ENCODE measurements around the gene RIC1. TPM values are rescaled to one million over a fixed set of nuclear protein-coding genes. Genes with fewer than 3 reads are reported as not detected.
"Not testable (repeated sequence)": the region's sequence is repeated elsewhere in the genome, so short reads cannot be mapped to it uniquely, and the experiment has no call there.

The RIC1 gene, protein sequence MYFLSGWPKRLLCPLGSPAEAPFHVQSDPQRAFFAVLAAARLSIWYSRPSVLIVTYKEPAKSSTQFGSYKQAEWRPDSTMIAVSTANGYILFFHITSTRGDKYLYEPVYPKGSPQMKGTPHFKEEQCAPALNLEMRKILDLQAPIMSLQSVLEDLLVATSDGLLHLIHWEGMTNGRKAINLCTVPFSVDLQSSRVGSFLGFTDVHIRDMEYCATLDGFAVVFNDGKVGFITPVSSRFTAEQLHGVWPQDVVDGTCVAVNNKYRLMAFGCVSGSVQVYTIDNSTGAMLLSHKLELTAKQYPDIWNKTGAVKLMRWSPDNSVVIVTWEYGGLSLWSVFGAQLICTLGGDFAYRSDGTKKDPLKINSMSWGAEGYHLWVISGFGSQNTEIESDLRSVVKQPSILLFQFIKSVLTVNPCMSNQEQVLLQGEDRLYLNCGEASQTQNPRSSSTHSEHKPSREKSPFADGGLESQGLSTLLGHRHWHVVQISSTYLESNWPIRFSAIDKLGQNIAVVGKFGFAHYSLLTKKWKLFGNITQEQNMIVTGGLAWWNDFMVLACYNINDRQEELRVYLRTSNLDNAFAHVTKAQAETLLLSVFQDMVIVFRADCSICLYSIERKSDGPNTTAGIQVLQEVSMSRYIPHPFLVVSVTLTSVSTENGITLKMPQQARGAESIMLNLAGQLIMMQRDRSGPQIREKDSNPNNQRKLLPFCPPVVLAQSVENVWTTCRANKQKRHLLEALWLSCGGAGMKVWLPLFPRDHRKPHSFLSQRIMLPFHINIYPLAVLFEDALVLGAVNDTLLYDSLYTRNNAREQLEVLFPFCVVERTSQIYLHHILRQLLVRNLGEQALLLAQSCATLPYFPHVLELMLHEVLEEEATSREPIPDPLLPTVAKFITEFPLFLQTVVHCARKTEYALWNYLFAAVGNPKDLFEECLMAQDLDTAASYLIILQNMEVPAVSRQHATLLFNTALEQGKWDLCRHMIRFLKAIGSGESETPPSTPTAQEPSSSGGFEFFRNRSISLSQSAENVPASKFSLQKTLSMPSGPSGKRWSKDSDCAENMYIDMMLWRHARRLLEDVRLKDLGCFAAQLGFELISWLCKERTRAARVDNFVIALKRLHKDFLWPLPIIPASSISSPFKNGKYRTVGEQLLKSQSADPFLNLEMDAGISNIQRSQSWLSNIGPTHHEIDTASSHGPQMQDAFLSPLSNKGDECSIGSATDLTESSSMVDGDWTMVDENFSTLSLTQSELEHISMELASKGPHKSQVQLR (N-terminal part only)
- polyA plus RNA-seq, result 9.5 TPM

DNA sequence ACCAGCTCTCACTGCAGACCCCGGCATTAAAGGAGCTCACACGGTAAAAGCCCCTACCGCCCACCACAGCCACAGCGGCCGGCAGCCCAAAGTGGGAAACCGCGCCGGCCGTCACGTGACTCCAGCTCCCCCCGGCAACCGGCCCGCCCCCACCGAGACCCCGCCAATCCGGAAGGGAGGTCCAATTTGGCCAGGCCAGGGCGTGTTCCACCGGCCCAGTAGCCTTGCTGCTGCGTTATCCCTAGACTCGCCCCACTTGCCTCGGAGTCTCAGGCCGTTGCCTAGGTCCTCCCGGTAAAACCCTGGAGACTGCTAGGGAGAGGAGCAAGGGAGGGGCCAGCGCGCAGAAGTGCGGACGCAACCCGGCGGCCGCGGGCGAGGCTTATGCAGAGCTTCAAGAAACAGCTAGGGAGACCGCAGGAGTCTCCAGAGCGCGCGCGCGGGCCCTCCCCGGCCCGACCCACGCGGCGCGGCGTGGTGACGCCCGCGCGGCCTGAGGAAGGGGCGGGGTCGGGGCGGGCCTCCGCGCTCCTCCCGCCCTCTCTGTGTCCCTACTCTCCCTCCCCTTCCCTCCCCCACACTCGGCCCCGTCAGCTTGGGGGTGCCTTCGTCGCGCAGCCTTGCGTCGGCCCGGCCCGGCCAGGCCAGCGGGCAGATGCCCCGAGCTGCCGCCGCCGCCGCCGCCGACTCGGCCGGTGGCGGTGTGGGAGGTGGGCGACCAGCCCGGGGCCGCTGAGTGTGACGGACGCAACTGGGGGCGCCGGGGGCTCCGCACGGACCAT lies at the start of gene RIC1:
RIC1 (plus strand) TSS at position 578 of the 782 bp plus-strand sequence; CDS start at position 781, 203 bp downstream.
- H3K36me3 Mint-ChIP-seq, result peaks cover 5% of the 10 kb centered on the region
- H3K4me1 Mint-ChIP-seq, result peaks cover 30 to 54% (median 44%) of the 10 kb centered on the region in 3 donors
- peak within 1 kb of the TSS; percentile 98 to 100 (median 99) for H3K27ac Mint-ChIP-seq
- no peaks in the 10 kb centered on the region for H3K27me3 Mint-ChIP-seq
- H3K4me3 Mint-ChIP-seq, result peak within 1 kb of the TSS; percentile 98 to 100 (median 99)
- no peaks in the 10 kb centered on the region for H3K9me3 Mint-ChIP-seq

DNA sequence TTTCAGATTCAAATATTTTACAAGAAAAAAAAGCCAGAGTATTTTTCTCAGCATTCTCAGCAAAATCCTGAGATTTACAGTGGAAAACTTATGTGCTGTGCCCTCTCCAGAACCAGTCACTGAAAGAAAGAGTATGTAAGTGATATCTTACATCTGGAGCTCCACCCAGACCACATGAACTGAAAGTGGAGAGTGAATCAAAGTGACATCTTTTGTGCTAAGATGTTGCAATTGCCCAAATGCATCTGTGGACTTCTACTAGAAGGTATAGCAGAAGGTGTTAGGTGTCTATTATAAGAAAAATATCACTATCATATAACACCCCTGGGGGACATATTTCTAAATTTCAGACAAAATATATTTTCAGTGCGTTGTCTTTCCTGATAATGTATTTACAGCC lies 49.0 kb upstream of the RIC1 start:
- H3K27me3 Mint-ChIP-seq, result no peaks in the 10 kb centered on the region
- H3K36me3 Mint-ChIP-seq, result peaks cover 3% of the 10 kb centered on the region
- peaks cover 13 to 19% (median 16%) of the 10 kb centered on the region in 3 donors for H3K4me1 Mint-ChIP-seq
- H3K27ac Mint-ChIP-seq, result peak overlapping the region in 1 of 3 donors; percentile 35
- peaks cover 0 to 2% (median 0%) of the 10 kb centered on the region in 3 donors for H3K9me3 Mint-ChIP-seq
- no peak overlapping the region for H3K4me3 Mint-ChIP-seq

DNA sequence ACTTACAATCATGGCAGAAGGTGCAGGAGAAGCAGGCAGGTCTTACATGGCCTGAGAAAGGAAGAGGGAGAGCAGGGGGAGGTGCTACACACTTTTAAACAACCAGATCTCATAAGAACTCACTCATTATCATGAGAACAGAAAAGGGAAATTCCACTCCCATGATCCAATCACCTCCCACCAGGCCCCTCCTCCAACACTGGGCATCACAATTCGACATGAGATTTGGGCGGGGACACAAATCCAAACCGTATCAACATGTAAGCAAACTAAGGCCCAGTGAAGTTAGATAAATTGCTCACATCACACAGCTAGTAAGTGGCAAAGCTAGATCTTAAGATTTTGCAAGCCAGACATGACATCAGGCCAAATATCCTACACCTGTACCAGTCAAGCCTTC lies 48.3 kb upstream of the RIC1 start:
- no peaks in the 10 kb centered on the region for H3K27me3 Mint-ChIP-seq
- peaks cover 3% of the 10 kb centered on the region for H3K36me3 Mint-ChIP-seq
- peaks cover 14 to 25% (median 16%) of the 10 kb centered on the region in 3 donors for H3K4me1 Mint-ChIP-seq
- no peak overlapping the region for H3K4me3 Mint-ChIP-seq
- H3K27ac Mint-ChIP-seq, result no peak overlapping the region
- H3K9me3 Mint-ChIP-seq, result no peaks in the 10 kb centered on the region

DNA sequence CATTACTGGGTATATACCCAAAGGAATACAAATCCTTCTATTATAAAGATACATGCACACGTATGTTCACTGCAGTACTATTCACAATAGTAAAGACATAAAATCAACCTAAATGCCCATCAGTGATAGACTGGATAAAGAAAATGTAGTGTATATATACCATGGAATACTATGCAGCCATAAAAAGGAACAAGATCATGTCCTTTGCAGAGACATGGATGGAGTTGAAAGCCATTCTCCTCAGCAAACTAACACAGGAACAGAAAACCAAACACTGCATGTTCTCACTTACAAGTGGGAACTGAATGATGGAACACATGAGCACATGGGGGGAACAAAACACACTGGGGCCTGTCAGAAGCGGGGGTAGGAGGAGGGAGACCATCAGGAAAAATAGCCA lies 47.2 kb upstream of the RIC1 start:
- peaks cover 16 to 36% (median 24%) of the 10 kb centered on the region in 3 donors for H3K4me1 Mint-ChIP-seq
- not testable (repeated sequence) for H3K4me3 Mint-ChIP-seq, H3K9me3 Mint-ChIP-seq, H3K36me3 Mint-ChIP-seq, H3K27ac Mint-ChIP-seq, H3K27me3 Mint-ChIP-seq

DNA sequence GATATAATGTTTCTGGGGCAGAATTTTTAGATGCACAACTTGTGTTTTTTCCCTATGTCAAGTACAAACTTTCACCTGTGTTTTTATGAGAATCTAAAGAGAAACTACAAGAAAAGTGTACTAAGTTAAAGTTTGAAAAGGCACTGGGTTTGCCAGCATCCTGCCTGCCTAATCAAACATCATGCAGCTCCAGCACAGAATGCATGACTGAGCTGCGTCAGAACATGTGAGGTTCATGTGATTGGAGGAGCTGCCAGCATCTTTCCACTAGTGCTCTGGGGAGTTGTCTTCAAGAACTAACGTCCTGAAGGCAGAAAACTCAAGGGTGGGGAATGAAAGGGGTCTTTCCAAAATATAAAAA lies 46.1 kb upstream of the RIC1 start:
- Mint-ChIP-seq H3K4me3 (peak overlapping the region in 2 of 4 donors; percentile 36 to 63), H3K4me1 (peaks cover 20 to 46% (median 32%) of the 10 kb centered on the region in 3 donors), H3K27me3 (no peaks in the 10 kb centered on the region), H3K9me3 (no peaks in the 10 kb centered on the region), H3K27ac (peak overlapping the region in 2 of 3 donors; percentile 81 to 93), H3K36me3 (peaks cover 3% of the 10 kb centered on the region)

DNA sequence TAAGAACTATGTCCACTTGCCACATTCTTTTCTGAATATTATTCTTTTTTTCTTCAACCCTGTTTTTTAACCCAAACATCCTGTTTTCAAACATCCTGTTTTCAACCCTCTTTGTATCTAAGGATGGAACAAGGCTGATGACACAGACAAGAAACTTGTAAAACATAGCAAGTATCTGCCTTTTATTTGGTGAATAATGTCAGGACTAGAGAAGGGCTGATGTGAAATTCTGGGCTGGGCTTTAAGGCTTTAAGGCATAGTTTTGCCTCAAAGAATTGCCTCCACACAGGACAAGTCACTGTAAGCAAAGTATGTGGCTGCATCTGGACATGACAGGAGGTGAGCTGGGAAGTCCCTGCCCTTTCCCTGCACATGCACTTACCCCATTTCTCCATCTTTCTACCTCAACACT lies 42.5 kb upstream of the RIC1 start:
- no peaks in the 10 kb centered on the region for H3K27me3 Mint-ChIP-seq
- peak overlapping the region in 2 of 4 donors; percentile 13 to 42 for H3K4me3 Mint-ChIP-seq
- H3K4me1 Mint-ChIP-seq, result peaks cover 27 to 48% (median 41%) of the 10 kb centered on the region in 3 donors
- H3K36me3 Mint-ChIP-seq, result no peaks in the 10 kb centered on the region
- peak overlapping the region; percentile 5 to 19 (median 17) for H3K27ac Mint-ChIP-seq
- no peaks in the 10 kb centered on the region for H3K9me3 Mint-ChIP-seq

DNA sequence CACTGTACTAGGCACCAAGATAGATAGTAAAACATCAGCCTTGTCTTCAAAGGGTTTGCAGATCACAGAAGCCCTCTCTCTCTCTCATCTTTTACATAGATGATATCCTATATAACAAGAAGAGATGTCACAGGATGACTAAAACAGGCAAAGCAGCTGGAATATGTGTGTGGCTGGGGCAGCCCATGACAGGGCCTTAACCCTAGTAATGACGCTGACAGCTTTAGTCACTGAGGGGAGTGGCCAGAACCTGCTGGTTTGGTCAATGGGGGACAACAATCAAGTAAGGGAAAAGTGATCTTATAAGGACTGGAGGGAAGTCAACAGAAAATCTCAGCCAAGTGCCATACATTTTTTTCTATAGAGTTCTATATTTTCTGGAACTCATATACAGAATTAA lies 41.9 kb upstream of the RIC1 start:
- Mint-ChIP-seq H3K27me3 (no peaks in the 10 kb centered on the region), H3K27ac (peak overlapping the region; percentile 1 to 19 (median 17)), H3K36me3 (no peaks in the 10 kb centered on the region), H3K4me1 (peaks cover 30 to 52% (median 40%) of the 10 kb centered on the region in 3 donors), H3K9me3 (no peaks in the 10 kb centered on the region), H3K4me3 (no peak overlapping the region)

DNA sequence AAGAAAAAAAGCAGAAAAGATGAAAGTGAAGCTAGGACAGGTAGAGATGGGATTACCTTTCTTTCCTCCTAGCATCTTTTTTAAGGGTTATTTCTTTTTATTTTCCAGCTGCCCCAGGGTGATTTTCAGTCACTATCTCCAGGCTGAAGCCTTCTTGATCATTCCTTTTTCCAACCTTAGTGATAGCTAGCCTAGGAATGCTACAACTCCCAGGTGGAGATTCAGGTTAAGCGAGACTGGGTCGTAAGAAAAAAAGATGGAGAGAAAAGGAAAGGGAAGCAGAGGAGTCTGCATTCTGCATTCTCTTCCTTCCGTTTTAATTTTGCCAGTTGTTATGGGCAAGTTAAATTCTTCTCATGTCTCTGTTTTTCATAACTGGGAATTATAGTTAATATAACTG lies 36.7 kb upstream of the RIC1 start:
- no peak overlapping the region for H3K27ac Mint-ChIP-seq
- H3K36me3 Mint-ChIP-seq, result no peaks in the 10 kb centered on the region
- H3K4me1 Mint-ChIP-seq, result peaks cover 24 to 34% (median 33%) of the 10 kb centered on the region in 3 donors
- H3K4me3 Mint-ChIP-seq, result no peak overlapping the region
- H3K9me3 Mint-ChIP-seq, result no peaks in the 10 kb centered on the region
- H3K27me3 Mint-ChIP-seq, result no peaks in the 10 kb centered on the region

DNA sequence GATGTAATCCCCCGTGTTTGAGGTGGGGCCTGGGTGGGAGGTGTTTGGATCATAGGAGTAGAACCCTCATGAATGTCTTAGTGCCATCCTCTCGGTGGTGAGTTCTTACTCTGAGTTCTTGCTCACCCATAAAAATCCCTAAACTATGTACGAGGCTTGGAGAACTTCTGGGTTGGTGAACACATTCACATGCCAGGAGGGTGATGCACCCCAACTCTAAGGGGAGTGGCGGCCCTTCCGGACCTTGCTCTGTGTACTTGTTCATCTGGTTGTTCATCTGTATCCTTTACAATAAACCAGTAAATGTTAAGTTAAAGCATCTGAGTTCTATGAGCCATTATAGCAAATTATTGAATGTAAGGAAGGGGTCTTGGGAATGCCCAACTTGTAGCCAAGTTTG lies 36.0 kb upstream of the RIC1 start:
- H3K27me3 Mint-ChIP-seq, result no peaks in the 10 kb centered on the region
- no peaks in the 10 kb centered on the region for H3K36me3 Mint-ChIP-seq
- no peak overlapping the region for H3K27ac Mint-ChIP-seq
- peak overlapping the region in 1 of 4 donors; percentile 2 for H3K4me3 Mint-ChIP-seq
- no peaks in the 10 kb centered on the region for H3K9me3 Mint-ChIP-seq
- peaks cover 25 to 32% (median 29%) of the 10 kb centered on the region in 3 donors for H3K4me1 Mint-ChIP-seq

DNA sequence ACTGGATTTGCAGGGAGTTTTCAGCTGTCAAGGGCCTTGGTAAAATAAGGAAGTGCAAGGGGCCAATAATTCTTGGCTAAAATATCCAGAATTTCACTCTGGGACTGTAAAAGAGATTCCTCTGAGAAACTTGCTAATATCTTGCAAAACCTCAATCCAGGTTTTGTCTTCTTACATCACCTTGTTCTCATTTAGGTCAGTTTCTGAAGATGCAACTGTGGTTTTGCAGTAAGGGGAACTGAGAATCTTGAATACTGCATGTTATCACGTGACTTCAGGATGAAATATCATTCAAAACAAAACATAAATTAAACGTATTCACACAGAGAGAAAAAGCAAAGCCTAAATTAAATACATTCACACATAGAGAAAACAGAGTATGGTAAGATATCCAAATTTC lies 35.0 kb upstream of the RIC1 start:
- H3K4me1 Mint-ChIP-seq, result peaks cover 25 to 32% (median 29%) of the 10 kb centered on the region in 3 donors
- peak overlapping the region in 3 of 4 donors; percentile 1 to 42 (median 36) for H3K4me3 Mint-ChIP-seq
- H3K27me3 Mint-ChIP-seq, result no peaks in the 10 kb centered on the region
- no peaks in the 10 kb centered on the region for H3K36me3 Mint-ChIP-seq
- peak overlapping the region; percentile 23 to 80 (median 73) for H3K27ac Mint-ChIP-seq
- no peaks in the 10 kb centered on the region for H3K9me3 Mint-ChIP-seq

DNA sequence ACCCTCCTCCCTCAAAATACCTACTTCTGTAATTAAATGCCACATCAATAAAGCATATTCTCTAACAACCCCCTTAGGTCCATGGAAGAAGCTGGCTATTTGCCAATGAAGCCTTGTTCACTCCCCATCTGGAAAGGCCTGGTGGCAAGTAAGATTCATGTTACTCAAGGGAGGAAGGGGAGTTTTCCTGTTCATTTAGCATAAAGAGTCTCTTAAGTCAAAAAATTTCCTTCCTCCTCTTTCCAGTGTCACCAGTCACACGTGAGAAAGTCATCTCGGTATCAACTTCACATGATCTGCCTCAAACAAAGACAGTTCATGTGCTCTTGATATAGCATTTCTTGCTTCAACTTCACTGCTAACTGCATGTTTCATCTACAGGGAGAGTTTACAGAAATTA lies 32.7 kb upstream of the RIC1 start:
- peak overlapping the region in 1 of 3 donors; percentile 27 for H3K27ac Mint-ChIP-seq
- peaks cover 21 to 27% (median 26%) of the 10 kb centered on the region in 3 donors for H3K4me1 Mint-ChIP-seq
- H3K4me3 Mint-ChIP-seq, result peak overlapping the region in 1 of 4 donors; percentile 9
- no peaks in the 10 kb centered on the region for H3K9me3 Mint-ChIP-seq
- H3K36me3 Mint-ChIP-seq, result no peaks in the 10 kb centered on the region
- H3K27me3 Mint-ChIP-seq, result no peaks in the 10 kb centered on the region

DNA sequence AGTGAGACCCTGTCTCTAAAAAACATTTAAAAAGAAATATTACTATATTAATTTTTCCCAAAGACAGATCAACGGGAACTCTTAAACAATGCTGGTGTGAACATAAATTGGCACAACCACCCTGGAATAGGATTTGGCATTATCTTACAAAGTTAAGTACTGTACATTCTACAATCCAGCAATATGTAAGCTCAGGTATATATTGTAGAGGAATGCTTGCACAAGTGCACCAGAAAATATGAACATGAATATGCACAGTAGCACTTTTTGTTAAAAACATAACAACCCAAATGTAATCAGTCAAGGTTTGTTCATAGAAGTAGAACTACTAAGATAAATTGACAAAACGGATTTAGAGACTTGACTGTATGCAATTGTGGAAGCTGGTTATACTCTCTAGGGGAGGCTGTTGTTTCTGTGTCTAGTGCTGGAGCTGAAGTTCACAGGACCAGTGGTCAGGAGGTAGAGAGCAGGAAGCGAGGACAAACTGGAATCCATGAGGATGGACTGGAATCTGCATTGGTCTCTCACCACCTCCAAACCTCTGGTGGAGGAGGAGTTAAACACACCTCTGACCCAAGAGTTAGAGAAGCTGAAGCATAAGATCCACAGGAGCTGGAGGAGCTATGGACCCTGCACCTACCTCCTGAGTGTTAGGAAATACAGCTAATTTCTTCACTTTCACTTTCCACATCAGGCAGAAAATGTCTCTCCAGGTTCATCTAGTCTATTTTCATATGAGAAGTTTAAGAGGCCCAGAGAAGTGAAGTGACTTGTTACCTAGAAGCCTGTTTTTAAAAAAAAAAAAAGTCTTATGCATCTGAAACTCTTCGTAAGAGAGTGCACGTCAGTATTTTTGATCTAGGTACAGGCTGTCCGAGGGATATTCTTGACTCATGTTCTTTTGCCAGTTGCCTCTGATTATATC lies 20.3 kb upstream of the RIC1 start:
- peak overlapping the region; percentile 45 to 94 (median 79) for H3K4me3 Mint-ChIP-seq
- peaks cover 16 to 34% (median 32%) of the 10 kb centered on the region in 3 donors for H3K4me1 Mint-ChIP-seq
- no peaks in the 10 kb centered on the region for H3K36me3 Mint-ChIP-seq
- peak overlapping the region; percentile 16 to 71 (median 62) for H3K27ac Mint-ChIP-seq
- peaks cover 0 to 4% (median 2%) of the 10 kb centered on the region in 3 donors for H3K9me3 Mint-ChIP-seq
- no peaks in the 10 kb centered on the region for H3K27me3 Mint-ChIP-seq

DNA sequence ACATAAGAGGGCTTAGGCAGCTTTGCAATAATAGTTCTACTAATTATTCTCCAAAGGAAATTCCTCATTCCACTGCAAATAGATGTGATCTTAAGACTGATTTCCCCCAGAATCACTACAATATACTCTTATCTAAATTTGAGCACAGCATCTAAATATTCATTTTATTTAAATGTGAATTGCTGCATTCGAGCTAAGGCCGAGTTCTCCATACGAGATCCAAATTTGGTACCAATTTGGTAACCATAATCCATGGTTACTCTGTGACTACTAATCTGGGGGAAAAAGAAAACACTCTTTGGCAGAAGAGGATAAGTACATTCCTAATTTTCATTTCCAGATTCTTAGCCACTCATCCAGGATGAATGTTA lies 19.7 kb upstream of the RIC1 start:
- Mint-ChIP-seq H3K27me3 (no peaks in the 10 kb centered on the region), H3K36me3 (no peaks in the 10 kb centered on the region), H3K4me3 (peak overlapping the region; percentile 45 to 94 (median 79)), H3K4me1 (peaks cover 16 to 34% (median 34%) of the 10 kb centered on the region in 3 donors), H3K27ac (peak overlapping the region in 2 of 3 donors; percentile 62 to 71), H3K9me3 (peaks cover 0 to 4% (median 2%) of the 10 kb centered on the region in 3 donors)
